ENCODE results near the gene JAM3. TPM values are rescaled to one million over a fixed set of nuclear protein-coding genes. Genes with fewer than 3 reads are reported as not detected.
A peak's percentile ranks its signal among the peaks of the same experiment; 100 is the strongest.
"Not testable (repeated sequence)": the region's sequence is repeated elsewhere in the genome, so short reads cannot be mapped to it uniquely, and the experiment has no call there.

The JAM3 gene
- total RNA-seq, 1 experiment from 2014 or later = 49.5 TPM

DNA sequence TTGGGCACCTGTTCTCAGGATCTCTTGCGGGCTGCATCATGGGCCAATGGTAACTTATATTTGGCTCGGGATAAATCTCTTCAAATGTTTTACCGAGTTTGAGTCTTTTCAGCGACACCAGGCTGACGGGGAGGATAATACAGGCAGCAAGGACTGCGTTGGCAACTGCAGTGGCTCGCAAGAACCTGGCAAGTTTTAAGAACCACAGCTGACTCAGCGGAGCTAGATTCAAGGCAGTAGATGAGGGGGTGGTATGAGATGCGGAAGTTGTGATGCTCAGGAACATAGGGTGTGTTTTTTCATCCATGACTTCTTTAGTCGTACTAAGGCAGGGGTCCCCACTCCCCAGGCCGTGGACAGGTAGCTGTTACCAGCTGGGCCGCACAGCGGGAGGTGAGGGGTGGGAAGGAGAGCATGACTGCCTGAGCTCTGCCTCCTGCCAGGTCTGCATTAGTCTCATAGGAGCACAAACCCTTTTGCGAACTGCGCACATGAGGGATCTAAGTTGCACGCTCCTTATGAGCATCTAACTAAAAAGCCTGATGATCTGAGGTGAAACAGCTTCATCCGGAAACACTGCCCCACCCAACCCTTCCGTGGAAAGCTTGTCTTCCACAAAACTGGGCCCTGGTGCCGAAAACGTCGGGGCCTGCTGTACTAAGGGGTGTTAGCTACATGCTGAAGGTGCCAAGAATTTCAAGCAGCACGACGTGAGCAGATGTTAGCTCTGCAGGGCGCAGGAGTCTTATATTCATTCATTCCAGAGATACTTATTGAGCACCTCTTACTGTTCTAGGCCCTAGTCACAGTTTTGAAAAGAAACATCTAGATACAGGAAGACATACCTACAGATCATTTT is 6.4 kb upstream of the JAM3 start:
- DNase-seq (ENCODE audit: low read depth) = no peak

DNA sequence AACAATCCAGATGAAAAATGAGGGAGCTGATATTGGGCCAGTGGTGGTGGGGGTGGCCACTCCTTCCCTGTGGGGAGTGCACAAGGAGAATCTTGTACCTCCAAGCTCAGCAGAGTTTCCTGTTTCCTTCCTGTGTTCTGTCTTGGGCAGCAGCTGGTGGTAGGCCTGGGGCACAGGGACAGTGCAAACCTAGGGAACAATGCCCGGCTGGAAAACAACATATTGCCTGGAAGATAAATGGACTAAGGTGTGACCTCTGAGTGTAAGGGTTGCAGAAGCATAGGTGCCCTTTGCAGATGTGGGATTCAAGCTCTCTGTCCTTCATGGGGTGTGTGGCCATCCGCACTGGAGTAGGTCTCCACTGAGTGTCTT is 5.8 kb upstream of the JAM3 start:
- no peak for DNase-seq (ENCODE audit: low read depth)

DNA sequence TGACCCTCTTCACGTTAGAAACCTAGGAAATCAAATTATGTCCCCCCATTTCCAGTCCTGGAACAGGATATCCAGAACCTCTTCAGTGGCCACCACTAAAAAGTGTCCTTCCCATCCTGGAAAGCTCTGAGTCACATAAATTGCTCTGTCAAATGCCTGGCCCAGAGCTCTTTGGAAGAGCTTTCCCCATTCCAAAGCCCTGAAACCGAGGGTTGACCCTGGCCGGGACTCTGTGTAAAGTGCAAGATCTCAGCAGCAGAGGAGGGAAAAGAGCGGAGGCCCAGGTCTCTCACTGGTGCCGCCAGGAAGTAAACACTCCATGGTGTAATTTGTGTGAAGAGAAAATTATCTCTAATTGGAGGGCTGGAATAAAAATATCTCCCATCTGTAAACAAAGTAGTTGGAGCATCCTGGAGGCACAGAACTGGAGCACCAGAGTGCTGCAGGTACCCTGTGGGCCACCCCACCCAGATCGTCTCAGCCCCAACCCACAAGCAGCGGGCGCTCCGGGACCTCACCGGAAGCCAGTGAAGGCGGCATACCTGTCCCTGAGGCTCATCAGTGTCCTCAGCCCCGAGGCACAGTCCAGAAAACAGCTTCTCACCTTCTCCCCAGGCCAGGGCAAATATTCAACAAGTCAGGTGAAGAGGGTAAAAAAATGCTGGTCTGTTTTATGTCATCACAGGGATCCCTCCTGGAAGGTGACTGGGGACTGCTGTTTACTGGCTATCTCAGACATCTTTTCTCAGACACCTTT is 4.7 kb upstream of the JAM3 start:
- no peak for DNase-seq (ENCODE audit: low read depth)

DNA sequence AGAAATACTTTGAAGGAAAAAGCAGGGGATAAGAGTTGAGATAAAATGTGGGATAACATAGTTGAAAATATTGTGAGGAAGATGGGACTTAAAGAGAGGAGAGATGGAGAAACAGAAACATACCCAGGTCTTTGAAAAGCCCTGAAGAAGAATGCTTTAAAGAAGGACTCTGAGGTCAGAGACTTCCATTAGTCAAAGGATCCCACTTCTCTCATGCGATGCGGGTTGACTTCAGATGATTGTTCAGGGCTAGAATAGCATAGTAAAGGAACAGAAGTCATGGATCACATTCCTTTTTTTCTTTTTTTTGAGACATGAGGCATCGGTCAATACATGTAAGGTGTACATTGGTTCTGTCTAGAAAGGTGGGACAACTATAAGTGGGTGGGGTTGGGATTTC is 3.5 kb upstream of the JAM3 start:
- DNase-seq (ENCODE audit: low read depth) = no peak

DNA sequence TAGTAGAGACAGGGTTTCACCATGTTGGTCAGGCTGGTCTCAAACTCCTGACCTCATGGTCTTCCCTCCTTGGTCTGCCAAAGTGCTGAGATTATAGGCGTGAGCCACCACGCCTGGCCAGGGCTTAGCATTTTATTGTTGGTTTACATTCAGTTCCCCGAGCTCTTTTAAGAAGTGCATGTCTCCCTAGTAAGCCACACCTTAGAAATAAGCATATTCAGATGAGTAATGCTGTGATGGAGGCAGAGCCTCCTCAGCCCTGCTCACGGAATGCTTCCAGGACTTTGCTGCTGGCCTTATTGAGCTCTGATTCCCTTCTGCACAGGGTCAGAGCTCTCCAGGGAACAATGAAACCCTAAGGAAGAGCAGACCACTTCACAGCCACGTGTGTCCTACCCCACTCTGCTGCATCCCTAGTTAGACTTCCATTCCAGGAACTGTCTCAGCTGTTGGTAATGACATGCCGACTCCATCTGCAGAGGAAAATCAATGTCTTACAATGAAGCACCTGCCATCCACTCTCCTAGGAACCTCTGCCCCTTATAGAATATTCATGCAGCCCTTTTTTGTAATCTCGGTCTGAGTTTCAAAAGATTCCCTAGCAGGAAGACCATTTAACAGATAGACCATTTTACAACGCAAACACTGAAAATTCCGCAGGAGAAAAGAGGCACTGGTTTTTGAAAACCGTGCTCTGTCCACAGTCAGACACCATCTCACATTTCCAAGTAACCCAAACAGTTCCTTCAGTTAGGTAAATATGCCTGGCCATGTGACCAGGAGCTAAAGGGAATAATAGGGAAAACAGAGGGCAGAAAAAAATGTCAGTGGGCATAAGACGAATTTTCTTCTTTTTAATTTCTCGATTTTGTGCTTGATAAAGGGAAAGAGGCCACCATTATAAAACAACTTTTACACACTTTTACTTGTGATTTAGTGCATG is 1.7 kb upstream of the JAM3 start:
- no peak for DNase-seq (ENCODE audit: low read depth)

DNA sequence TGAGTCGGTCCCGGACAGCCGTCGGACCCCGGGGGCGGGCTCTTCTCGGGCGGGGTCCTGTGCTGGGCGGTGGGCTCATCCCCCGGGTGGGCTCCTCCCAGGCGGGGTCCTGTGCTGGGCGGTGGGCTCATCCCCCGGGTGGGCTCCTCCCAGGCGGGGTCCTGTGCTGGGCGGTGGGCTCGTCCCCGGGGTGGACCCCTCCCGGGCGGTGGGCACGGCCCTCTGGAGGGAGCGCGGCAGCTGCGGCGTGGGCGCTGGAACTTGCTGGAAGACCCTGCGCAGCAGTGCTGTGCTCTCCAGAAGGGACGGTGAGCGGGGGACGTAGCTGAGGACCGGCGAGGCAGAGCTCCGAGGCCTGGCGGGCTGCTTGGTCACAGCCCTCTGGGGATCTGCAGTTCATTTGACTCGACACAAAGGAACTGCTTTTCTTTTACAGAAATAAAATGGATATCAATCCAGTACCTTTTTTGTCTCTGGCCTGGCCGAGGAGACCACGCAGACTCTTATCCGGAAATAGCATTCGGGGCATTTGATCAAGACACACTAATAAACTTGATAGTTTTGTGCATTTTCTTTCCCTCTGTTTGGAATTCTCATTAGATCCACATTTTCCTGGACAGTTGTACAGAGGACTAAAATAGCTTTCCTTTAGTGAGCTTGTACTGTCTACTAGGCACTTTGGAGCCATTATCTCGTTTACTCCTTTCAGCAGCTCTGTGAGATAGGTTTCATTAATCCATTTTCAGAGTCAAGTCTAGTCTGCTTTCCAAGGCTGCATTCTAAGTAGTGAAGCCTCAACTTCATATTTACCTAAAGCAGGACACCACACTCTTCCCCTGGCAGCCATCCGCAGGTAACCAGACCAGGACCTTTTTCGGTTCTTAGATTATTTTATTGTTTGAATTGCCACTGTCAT is 812 bp downstream of the JAM3 start:
- DNase-seq (ENCODE audit: low read depth) = no peak

DNA sequence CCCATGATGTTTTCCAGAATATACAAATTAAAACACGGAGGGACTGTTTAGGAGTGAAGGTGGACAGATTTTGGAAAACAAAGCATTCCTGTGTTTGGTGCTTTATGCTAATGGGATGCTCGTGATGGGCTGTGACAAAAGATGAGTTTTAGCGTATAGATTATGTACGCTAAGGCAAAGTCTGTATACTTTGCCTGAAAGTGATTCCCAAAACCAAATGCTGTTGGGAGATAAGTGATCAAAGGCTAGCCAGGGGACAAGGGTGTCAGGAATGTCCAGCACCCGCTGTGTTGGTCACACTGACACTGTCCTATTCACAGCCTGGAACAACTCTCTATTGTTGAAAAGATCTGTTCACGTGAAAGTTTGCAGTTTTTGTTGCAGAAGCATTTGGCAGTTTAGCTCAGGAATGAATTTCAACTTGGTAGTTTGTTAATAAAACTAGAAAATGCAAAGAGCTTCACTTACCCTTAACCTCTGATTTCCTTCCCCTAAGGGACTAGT is 1.5 kb downstream of the JAM3 start:
- no peak for DNase-seq (ENCODE audit: low read depth)

DNA sequence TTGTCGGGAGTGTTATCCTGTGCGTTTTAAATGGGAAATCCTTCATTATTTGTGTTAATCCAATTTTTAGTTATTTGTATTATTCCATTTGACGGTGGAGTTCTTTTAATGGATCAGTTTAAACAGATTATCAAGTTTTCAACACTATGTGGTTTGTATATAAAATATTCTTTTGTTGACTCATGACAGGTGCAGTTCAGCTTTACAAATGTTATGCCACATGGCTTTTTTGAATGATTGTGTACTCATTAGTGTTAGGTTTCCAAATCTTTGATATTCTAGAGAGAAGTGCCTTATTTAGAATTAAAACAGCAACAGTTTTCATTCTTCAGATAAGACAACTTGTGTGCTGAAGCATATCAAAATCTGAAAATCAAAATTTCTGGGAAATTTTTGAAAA is 2.4 kb downstream of the JAM3 start:
- DNase-seq (ENCODE audit: low read depth) = no peak

DNA sequence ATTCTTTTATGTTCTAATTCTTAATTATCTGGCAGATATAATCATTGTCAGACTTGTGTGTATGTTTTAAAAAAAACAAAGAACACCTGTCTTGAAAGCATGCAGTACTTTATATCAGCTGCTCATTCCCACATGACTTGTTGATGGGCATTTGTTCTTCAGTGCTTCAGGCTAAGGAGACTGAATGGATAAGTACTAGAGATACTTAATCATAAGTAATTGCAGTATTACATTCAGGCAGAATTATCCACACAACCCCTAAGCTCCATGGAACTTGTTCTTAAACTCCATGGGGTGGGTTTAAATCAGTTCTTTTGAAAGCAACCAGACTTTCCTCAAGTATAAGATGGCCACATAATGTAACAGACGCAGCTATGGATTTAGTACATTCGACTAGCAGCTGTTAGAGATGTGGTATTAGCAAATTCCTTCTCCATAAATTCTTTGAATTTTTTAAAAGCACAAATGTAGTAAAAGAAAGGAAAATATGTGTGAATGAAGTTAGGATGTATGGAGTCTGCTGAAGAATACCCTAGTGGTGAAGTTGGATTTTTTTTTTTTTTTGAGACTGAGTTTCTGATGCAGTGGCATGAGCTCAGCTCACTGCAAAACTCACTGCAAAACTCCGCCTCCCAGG is 3.0 kb downstream of the JAM3 start:
- DNase-seq (ENCODE audit: low read depth) = no peak

DNA sequence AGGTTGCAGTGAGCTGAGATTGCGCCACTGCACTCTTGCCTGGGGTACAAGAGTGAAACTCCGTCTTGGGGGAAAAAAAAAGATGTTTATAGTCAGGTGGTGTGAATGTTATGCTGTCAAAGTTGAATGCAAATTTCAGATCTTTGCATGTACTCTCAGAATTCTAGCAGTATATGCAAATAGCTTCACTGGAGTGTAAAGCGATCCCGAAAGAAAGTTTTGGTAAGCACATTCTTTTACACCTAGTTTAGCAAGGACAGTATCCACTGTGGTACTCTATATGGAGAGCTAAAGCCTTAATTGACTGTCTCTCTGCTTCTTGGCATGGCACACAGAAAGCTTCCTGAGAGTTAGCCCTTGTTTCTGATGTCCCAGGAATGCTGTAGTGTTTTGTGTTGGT is 4.0 kb downstream of the JAM3 start:
- DNase-seq (ENCODE audit: low read depth) = no peak

DNA sequence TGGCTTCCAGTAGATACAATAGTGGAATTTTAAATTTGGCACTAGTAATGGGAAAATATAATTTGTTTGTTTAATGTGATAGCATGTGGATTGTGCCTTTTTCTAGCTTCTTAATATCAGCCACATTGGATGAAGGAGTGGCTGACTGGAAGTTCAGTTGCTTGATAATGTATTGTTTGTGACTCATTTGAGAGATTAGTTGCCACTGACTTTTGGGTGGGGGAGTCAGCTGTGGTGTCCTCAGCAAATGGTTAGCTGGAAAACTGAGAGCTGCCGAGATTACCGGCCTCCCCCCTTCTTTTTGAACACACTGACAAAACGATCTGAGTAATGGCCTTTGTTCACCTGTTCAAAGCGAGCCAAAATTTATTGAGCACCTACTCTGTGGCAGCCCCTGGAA is 5.5 kb downstream of the JAM3 start:
- peak; percentile 51 for DNase-seq (ENCODE audit: low read depth)

DNA sequence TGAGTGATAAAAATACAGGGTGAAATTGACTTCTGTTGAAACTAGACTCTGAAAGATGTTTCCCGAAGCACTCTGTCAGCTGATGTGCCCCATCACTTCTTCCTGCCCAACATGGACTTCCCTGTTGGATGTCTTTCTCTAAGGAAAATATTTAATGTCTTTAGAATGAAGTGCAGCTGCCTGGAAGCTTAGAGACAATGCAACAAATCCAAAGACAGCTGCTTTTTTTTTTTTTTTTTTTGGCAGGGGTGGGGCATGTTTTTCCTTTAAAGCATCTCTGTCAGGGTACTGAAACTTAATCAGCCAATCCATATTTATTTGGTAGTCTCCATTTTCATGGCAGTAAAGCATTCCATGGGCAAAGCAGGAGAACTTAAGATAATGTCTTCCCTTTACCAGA is 5.9 kb downstream of the JAM3 start:
- DNase-seq (ENCODE audit: low read depth) = no peak

DNA sequence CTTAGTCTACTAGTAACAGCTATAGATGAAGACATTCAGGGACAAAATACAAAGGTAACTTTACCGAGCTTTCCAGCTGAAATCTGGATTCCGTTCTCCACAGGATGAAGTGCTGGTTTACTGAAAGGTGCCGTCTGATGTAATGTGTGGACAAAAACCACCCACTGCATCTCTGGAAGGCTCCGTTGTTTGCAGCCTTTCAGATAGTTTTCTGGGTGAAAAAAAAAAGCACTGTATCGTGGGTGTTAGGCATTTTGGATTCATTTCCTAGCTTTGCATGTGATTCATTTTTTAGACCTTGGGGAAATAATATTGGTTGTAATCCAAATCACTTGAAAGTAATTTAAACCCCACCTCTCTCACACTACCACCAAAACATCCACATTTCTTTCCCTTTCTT is 10.4 kb downstream of the JAM3 start:
- DNase-seq (ENCODE audit: low read depth) = no peak

DNA sequence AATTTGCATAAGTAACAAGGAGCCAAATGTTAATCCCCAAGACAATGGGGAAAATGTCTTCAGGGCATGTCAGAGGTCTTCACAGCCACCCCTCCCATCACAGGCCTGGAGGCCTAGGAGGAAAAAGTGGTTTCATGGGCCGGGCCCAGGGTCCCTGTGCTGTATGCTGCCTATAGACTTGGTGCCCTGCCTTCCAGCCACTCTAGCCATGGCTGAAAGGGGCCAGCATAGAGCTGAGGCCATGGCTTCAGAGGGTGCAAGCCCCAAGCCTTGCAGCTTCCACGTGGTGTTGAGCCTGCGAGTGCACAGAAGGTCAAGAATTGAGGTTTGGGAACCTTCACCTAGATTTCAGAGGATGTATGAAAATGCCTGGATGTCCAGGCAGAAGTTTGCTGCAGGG is 12.4 kb downstream of the JAM3 start:
- not testable (repeated sequence) for DNase-seq (ENCODE audit: low read depth)

DNA sequence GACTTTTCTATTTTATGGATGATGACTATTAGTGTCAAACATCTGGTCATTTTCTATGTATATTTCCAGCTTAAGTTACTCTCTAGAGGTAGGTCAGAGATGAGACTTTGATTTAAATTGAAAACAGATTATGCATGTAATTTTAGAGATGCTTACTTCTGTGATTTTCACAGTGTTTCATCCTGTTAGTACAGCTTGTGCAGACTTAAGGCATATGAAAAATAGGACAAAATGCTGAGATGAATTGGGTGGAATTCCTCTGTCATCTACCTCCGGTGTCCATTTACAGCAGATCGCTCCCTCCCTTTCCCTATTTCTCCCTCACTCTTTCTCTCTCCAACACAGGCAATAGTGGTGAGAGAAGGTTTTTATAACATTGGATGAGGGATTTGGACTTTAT is 14.1 kb downstream of the JAM3 start:
- no peak for DNase-seq (ENCODE audit: low read depth)

DNA sequence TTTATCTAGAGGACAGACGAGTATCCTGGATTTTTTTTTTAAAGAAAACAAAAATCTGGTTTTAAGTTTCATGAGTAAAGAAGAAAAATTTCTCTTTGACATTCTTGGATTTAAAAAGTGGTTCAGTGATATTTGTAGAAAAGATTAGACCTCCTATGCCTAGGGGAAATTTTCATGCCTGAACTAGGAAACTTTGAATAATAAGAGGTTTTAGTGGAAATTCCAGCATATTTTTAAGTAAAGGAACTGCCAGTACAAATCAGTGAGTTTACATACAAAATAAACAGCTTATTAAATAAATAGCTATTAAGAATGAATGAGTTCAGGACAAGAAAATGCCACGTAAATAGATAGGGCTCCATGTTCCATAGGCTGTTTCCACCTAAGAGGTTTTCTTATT is 17.5 kb downstream of the JAM3 start:
- no peak for DNase-seq (ENCODE audit: low read depth)

DNA sequence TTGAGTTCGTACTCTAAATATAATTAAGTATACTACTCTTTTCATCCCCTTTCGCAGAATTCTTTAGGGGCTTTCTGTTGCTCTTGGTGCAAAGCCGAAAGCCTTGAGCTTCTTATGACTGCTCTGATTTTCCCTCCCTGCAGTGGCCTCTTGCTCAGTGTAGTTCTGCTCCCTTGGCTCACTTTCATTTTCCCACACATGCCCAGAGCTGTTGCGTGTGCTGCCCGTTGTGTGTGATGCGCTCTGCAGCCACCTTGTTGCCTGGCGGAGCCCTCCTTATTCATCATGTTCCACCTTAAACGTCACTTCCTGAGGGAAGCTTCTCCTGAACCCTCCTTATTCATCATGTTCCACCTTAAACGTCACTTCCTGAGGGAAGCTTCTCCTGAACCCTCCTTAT is 23.1 kb downstream of the JAM3 start:
- DNase-seq (ENCODE audit: low read depth) = not testable (repeated sequence)

DNA sequence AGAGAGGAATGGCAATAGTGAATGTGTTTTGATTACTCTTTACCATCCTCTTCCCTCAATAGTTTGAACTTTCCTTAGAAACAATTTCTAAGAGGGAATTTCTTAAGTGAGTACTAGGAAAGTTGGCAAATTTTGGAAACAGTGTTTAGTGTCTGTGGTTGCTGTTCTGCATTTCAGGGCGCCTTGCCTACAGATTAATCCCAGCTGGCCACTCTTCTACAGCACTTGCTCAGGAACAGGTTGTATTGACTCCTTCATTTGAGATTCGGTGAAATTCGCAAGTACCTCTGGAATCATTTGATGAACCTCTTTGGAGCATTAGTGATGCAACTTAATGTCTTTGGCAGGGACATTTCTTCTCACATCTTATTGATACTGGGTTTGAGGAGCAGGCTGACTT is 28.3 kb downstream of the JAM3 start:
- no peak for DNase-seq (ENCODE audit: low read depth)

DNA sequence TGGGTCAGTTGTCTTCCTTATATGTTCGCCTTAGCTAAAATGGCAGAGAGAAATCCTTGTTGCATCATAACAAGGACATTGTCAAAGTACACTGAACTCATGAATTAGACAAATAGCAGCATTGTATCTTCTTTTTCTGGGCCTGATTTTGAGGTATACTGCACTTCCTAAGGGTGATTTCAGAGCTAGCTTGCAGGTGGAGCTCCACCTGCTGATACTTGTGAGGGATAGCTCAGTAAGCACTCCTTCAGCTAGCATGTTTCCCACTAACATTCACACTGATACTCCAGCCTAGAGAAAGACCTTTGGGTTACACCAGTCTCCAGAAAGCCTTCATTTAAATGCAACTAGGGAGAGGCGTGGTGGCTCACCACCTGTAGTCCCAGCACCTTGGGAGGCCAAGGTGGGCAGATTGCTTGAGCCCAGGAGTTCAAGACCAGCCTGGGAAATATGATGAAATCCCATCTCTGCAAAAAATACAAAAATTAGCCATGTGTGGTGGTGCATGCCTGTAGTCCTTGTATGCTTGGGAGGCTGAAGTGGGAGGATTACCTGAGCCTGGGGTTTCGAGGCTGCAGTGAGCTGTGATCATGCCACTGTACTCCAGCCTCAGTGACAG is 29.8 kb downstream of the JAM3 start:
- no peak for DNase-seq (ENCODE audit: low read depth)

DNA sequence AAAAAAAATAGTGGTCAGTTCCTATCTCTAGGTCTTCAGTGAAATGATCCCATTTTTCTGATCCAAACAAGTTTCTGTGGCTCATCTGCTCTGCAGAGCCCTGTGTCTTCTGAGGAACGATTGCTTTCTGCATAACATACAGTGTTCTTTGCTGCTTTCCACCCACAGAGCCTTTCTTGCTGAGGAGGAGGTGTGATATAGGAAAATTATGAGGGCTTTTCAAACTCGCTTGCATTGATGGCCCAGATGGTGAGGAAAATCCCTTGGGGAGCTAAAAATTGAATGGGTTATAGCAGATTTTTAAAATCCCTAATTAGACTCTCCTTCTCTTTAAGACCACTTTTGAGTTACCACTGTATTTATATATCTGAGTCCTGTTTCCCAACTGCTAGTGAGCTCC is 31.3 kb downstream of the JAM3 start:
- no peak for DNase-seq (ENCODE audit: low read depth)
